IPS DF 4.7 (cell line): Measurements from ENCODE around the gene SELENOK.

Experiments
- DNase-seq: peaks from one replicate; pipeline ENCODE4 v3.0.0-alpha.2; 2013; ENCODE audit warnings: low spot score; ENCODE audit errors: extremely low read depth

SELENOK gene

GRCh38 chr3:53884623-53885022 lies 7.0 kb downstream of the SELENOK start:
- DNase-seq, result no peak

DNA sequence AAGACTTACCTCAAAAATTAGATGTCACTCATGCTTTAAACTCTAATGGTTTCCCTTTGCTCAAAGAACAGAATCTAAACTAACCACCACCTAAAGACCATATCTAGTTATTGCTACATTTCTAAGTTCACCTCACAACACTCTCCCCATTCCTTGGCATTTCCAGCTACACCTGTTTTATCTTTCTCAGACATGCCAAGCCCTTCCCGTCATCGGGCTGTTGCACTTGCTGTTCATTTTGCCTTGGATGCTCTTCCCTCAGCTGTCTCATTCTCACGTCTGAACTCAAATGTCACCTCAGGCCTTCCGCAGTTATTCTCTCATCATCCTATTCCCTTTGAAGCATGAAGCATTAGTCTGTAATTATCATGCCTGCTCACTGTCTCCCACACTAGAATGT lies 8.7 kb downstream of the SELENOK start:
- DNase-seq, result no peak

DNA sequence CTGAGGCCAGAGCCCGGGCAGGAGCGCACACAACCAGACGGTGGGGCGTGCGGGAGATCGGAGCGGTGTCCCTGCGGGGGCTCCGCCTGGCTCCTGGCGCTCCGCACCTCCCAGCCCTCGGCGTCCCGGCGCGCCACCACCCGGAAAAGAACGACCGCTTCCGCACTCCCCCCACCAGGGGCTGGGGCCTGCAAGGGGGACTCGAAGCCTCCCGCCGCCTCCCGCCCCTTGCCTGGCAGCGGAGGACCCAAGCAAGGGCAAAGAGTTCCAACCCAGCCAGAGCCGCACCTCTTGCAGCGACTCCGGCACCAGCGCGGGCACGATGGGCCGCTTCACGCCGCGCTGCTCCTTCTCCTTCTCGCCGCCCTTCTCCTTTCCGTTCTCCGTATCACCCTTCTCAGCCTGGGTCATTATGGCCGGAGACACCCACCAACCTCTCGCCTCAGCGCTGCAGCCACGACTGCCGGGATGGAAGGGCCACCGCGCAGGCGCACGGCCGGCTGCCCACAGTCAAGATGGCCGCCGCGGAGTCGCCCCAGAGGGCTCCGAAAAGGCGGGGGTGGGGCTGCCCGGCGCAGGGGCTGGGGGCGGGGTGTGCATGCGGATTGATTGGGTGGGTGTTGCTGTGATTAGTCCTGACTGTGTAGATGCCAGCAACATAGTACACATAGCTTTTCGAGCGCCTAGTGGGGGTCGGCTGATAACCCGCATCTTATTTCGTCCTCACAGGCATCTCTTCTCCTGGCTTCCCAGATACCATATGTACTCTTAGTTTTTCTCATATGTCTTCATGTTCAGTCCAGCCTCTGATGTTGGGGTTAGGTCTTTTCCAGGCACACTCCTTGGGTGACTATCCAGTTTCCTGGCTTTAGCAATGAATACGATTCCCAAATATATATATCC lies 9.7 kb downstream of the SELENOK start, which contains the start of gene ACTR8:
ACTR8 (minus strand) TSS at position 462 of the 903 bp plus-strand sequence; CDS start at position 411, 51 bp downstream.
- no peak for DNase-seq

- DNase-seq, result no peak
Measured at GRCh38 chr3:53880396-53881345, 11.0 kb downstream of the SELENOK start.

DNA sequence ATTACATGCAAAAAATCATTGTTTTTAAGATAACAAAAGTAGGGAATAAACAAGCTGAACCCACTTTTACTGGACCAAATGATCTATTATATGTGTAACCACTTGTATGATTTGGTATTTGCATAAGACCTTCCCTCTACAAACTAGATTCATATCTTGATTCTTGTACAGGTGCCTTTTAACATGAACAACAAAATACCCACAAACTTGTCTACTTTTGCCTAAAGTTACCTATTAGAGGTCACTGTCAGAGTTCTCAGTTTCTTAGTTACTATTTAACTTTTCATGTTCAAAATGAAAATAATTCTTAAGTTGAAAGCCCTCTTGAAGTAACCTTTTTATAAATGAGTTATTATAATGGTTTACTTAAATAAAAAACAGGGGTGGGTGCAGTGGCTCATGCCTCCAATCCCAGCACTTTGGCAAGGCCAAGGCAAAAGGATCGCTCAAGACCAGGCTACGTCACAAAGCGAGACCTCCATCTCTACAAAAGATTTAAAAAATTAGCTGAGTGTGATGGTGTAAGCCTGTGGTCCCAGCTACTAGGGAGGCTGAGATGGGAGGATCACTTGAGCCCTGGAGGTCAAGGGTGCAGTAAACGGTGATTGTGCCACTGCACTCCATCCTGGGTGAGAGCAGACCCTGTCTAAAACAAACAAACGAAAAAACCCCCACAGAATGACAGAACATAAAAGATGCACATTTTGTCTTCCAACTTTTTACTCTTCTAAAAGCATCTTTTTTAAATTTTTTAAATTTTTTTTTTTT lies 25.7 kb downstream of the SELENOK start:
- no peak for DNase-seq

DNA sequence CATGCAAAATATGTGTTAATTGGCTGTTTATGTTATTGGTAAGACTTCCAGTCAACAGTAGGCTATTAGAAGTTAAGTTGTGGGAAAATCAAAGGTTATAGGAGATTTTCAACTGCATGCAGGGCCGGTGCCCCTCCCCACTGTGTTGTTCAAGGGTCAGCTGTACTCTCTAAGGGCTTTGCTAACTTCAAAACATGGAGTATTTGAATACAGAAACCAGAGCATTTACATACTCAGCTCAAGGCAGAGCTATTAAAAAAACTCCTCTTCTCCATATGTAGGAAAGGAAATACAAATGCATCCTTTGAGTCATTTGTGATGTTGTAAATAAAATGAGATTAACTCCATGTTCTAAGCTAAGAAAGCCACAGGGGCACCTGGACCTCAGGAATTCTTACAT lies 28.5 kb downstream of the SELENOK start:
- DNase-seq, result no peak

DNA sequence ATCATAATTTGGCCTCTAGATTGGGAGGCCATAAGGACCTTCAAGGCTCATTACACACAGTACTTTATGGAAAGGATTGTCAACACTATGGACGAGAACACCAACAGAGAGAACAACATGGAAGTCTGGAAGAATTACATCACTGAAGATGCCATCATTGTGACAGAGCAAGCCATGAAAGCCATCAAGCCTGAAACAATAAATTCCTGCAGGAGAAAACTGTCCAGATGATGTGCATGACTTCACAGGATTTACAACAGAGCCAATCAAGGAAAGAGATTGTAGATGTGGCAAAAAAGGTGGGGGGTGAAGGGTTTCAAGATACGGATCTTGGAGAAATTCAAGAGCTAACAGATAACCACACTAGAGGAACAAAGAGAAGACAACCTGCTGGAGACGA lies 29.4 kb downstream of the SELENOK start:
- DNase-seq, result no peak

DNA sequence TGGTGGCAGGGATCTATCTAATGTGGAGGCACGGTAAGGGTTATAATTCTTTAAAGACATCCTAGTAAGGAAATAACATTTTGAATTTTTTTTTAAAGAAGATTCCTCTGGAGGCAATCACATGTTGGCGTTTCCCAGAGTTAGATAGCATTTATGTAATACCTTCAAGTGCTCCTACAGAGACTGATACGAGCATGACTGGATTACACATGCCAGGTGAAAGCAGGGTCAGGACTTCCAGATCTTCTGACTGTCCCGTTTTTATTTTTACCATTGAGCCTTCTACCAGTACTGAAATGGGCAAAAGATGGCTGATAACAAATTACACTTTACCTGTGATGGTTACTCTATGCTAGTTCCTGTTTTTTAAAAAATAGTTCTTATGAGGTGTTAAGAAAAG lies 31.5 kb downstream of the SELENOK start:
- no peak for DNase-seq

GRCh38 chr3:53859178-53859577 lies 32.5 kb downstream of the SELENOK start:
- DNase-seq, result no peak

GRCh38 chr3:53858096-53858741 lies 33.4 kb downstream of the SELENOK start:
- DNase-seq, result no peak

GRCh38 chr3:53856964-53857363 lies 34.7 kb downstream of the SELENOK start:
- no peak for DNase-seq

- DNase-seq, result no peak
Measured at GRCh38 chr3:53850895-53851294, 40.8 kb downstream of the SELENOK start.

GRCh38 chr3:53849916-53850315 lies 41.7 kb downstream of the SELENOK start:
- no peak for DNase-seq

DNA sequence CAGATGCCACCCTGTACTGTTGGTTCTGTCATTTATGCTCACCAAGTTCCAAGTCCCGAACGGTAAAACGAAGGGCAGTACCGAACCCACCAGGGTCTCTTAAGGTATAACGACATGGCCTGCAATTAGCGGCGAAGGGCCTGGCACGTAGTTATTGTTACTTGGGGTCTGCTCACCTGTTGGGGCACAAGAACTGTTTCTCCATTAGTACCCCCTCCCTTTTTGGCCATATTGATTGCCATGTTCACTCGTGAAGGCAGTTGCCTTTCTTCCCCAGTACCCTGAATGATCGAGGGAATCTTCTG lies 44.9 kb downstream of the SELENOK start:
- no peak for DNase-seq

- no peak for DNase-seq
Measured at GRCh38 chr3:53846134-53846850, 45.4 kb downstream of the SELENOK start, which contains the start of the genes CHDH and IL17RB. Gene CHDH, minus strand, starts transcription at chr3:53846419. Its CDS starts 22,411 bp downstream, at chr3:53824008. Gene IL17RB, plus strand, starts transcription at chr3:53846568. Its CDS starts 21 bp downstream, at chr3:53846589.

- DNase-seq, result no peak
Measured at GRCh38 chr3:53845881-53846133, 45.9 kb downstream of the SELENOK start.

GRCh38 chr3:53845103-53845880 lies 46.4 kb downstream of the SELENOK start:
- DNase-seq, result no peak

GRCh38 chr3:53844262-53845102 lies 47.2 kb downstream of the SELENOK start:
- no peak for DNase-seq
